GM21423 (cell line): ENCODE results near the gene HDAC2.
"Not testable (repeated sequence)": the region's sequence is repeated elsewhere in the genome, so short reads cannot be mapped to it uniquely, and the experiment has no call there.

Experiments used
- ATAC-seq: cut with Tn5 transposase; IDR thresholded peaks from one replicate; pipeline ENCODE4 v1.9.1; 2021; ENCODE audit warnings: mild to moderate bottlenecking, moderate library complexity; ENCODE audit not compliant: unreplicated experiment

HDAC2 gene

GRCh38 chr6:113920663-113921267 lies 50.2 kb downstream of the HDAC2 start:
- peak; percentile 96 for ATAC-seq

GRCh38 chr6:113910285-113910684 lies 60.7 kb downstream of the HDAC2 start:
- ATAC-seq, result not testable (repeated sequence)

- peak; percentile 71 for ATAC-seq
Measured at GRCh38 chr6:113909224-113909856, 61.6 kb downstream of the HDAC2 start.

GRCh38 chr6:113908801-113909200 lies 62.1 kb downstream of the HDAC2 start:
- ATAC-seq, result no peak

GRCh38 chr6:113907102-113907815 lies 63.7 kb downstream of the HDAC2 start:
- ATAC-seq, result no peak

GRCh38 chr6:113903666-113904330 lies 67.2 kb downstream of the HDAC2 start:
- no peak for ATAC-seq

GRCh38 chr6:113901482-113901881 lies 69.5 kb downstream of the HDAC2 start:
- ATAC-seq, result no peak

- no peak for ATAC-seq
Measured at GRCh38 chr6:113894712-113895674, 76.0 kb downstream of the HDAC2 start.

GRCh38 chr6:113893866-113894265 lies 77.1 kb downstream of the HDAC2 start:
- no peak for ATAC-seq

- ATAC-seq, result no peak
Measured at GRCh38 chr6:113893451-113893850, 77.5 kb downstream of the HDAC2 start.

GRCh38 chr6:113888956-113889630 lies 81.9 kb downstream of the HDAC2 start:
- no peak for ATAC-seq

GRCh38 chr6:113888493-113888892 lies 82.5 kb downstream of the HDAC2 start:
- no peak for ATAC-seq

- ATAC-seq, result no peak
Measured at GRCh38 chr6:113886512-113886911, 84.4 kb downstream of the HDAC2 start.

GRCh38 chr6:113884011-113884410 lies 86.9 kb downstream of the HDAC2 start:
- ATAC-seq, result no peak
